GM12878 (cell line): ENCODE data around the gene ADCY10. TPM values are rescaled to one million over a fixed set of nuclear protein-coding genes. Genes with fewer than 3 reads are reported as not detected.

Source experiments
- ATAC-seq: fragments of 200-7000 bp; cut with Tn5 transposase; 3 replicates; pipeline ENCODE4 v1.9.1; 2020; ENCODE audit warnings: mild to moderate bottlenecking, moderate library complexity
- BruUV-seq: library from RNA; stranded (reverse); fragments of 400-500 nt; replicated peaks from 2 replicates; lab custom pipeline; 2021; lab: Mats Ljungman, UMichigan
- CTCF ChIA-PET: fragments of 300-600 bp; sonication (Branson Sonifier 250); formaldehyde crosslinking; extraction: SDS; loops from one replicate; lab custom pipeline; 2021; ENCODE audit warnings: inconsistent platforms; lab: Yijun Ruan, JAX
- POLR2A ChIA-PET: fragments of 350-600 bp; formaldehyde crosslinking; extraction: SDS; loops from one replicate; lab custom pipeline; 2021; ENCODE audit warnings: inconsistent platforms; lab: Charles Lee
- RAD21 ChIA-PET: fragments of 300-600 bp; sonication (Branson Sonifier 250); formaldehyde crosslinking; loops from one replicate; lab custom pipeline; 2023; ENCODE audit warnings: antibody characterized with exemption; ENCODE audit not compliant: unreplicated experiment; lab: Charles Lee
- SMC1A ChIA-PET: fragments of 300-600 bp; sonication (Branson Sonifier 250); formaldehyde crosslinking; loops from one replicate; lab custom pipeline; 2023; ENCODE audit not compliant: unreplicated experiment, uncharacterized antibody; lab: Charles Lee
- DNase-seq: peaks from one replicate; pipeline ENCODE4 v3.0.0-alpha.2; 2011; ENCODE audit warnings: low read depth, low spot score
- FAIRE-seq: peaks from 3 replicates; lab custom pipeline; 2011; peaks lifted over from hg19 to GRCh38; lab: Jason Lieb, UNC
- H2AFZ ChIP-seq: 2 replicates; pipeline ENCODE4 v1.6.0; 2011; ENCODE audit warnings: low read depth, low read length, control low read depth; ENCODE audit not compliant: control insufficient read depth
- H3K27ac ChIP-seq: 2 replicates; pipeline ENCODE4 v1.5.1; 2011; ENCODE audit warnings: control low read depth; ENCODE audit not compliant: control insufficient read depth, insufficient read depth
- H3K27me3 ChIP-seq, 2 experiments: replicated peaks in 1 of 2; 2 replicates each; pipeline versions ENCODE4 v1.6.0 to v1.6.1; 2011; ENCODE audit warnings: low read length in 1 of 2; ENCODE audit not compliant: control insufficient read depth in 2 of 2, insufficient read depth in 2 of 2
- H3K36me3 ChIP-seq, 2 experiments: 2 replicates each; pipeline ENCODE4 v1.5.1; 2011; ENCODE audit warnings: low read length in 1 of 2; ENCODE audit not compliant: control insufficient read depth in 2 of 2, insufficient read depth in 2 of 2
- H3K4me1 ChIP-seq: 2 replicates; pipeline ENCODE4 v1.6.1; 2011; ENCODE audit warnings: mild to moderate bottlenecking, low read length, moderate library complexity, mixed read lengths; ENCODE audit not compliant: control insufficient read depth, insufficient read depth
- H3K4me2 ChIP-seq: 2 replicates; pipeline ENCODE4 v1.6.0; 2011; ENCODE audit warnings: control low read depth; ENCODE audit not compliant: control insufficient read depth, insufficient read depth
- H3K4me3 ChIP-seq: fragments of 200-600 bp; sonication (generic); 2 replicates; pipeline ENCODE4 v1.5.1; 2016
- H3K79me2 ChIP-seq: 2 replicates; pipeline ENCODE4 v1.6.0; 2011; ENCODE audit warnings: low read length; ENCODE audit not compliant: control insufficient read depth, insufficient read depth
- H3K9ac ChIP-seq: 2 replicates; pipeline ENCODE4 v1.8.0; 2011; ENCODE audit warnings: low read length, control low read depth, mixed read lengths; ENCODE audit not compliant: control insufficient read depth, insufficient read depth
- H3K9me3 ChIP-seq: replicated peaks from 3 replicates; pipeline ENCODE4 v1.5.1; 2011; ENCODE audit warnings: mild to moderate bottlenecking, low read length; ENCODE audit not compliant: control insufficient read depth, insufficient read depth
- H4K20me1 ChIP-seq: 2 replicates; pipeline ENCODE4 v1.6.0; 2011; ENCODE audit not compliant: control insufficient read depth, insufficient read depth
- BCL3 ChIP-seq: IDR thresholded peaks from 2 replicates; pipeline ENCODE4 v1.6.1; 2011; ENCODE audit warnings: borderline replicate concordance, low read depth, mild to moderate bottlenecking, moderate library complexity, low read length; ENCODE audit not compliant: insufficient read depth, poor library complexity, severe bottlenecking
- BHLHE40 ChIP-seq, 2 experiments: fragments of 450-650 bp in 1 of 2; IDR thresholded peaks; 2 replicates each; pipeline ENCODE4 v1.6.1; 2011 to 2017; ENCODE audit warnings: low read depth in 2 of 2, borderline replicate concordance in 1 of 2, improper control_type of control experiment in 1 of 2, low read length in 1 of 2, mild to moderate bottlenecking in 1 of 2
- KLF5 ChIP-seq: fragments of 450-650 bp; IDR thresholded peaks from 2 replicates; pipeline ENCODE4 v1.6.1; 2014; ENCODE audit warnings: mild to moderate bottlenecking; ENCODE audit not compliant: partially characterized antibody
- MEF2B ChIP-seq: fragments of 450-650 bp; IDR thresholded peaks from 2 replicates; pipeline ENCODE4 v1.6.1; 2018; ENCODE audit warnings: mild to moderate bottlenecking, moderate library complexity; ENCODE audit not compliant: partially characterized antibody, poor library complexity, severe bottlenecking
- MTA3 ChIP-seq: IDR thresholded peaks from 2 replicates; pipeline ENCODE4 v1.6.1; 2012; ENCODE audit warnings: low read length, inconsistent platforms, borderline replicate concordance
- NRF1 ChIP-seq: conservative IDR thresholded peaks from 2 replicates; pipeline ENCODE4 v1.6.1; 2011; ENCODE audit warnings: mild to moderate bottlenecking, low read depth, low read length, improper control_type of control experiment
- PKNOX1 ChIP-seq: fragments of 450-650 bp; IDR thresholded peaks from 2 replicates; pipeline ENCODE4 v1.6.1; 2016; ENCODE audit warnings: mild to moderate bottlenecking
- YBX1 ChIP-seq: fragments of 450-650 bp; IDR thresholded peaks from 2 replicates; pipeline ENCODE4 v1.6.1; 2016; ENCODE audit warnings: antibody characterized with exemption
- ZNF217 ChIP-seq: fragments of 450-650 bp; IDR thresholded peaks from 2 replicates; pipeline ENCODE4 v1.6.1; 2017; ENCODE audit warnings: antibody characterized with exemption, mild to moderate bottlenecking
- ZSCAN29 ChIP-seq: fragments of 450-650 bp; IDR thresholded peaks from 2 replicates; pipeline ENCODE4 v1.6.1; 2017; ENCODE audit warnings: mild to moderate bottlenecking, moderate library complexity
- WGBS: methylation state at CpG from one replicate; pipeline ENCODE4 v1.1.6; 2016; ENCODE audit warnings: low lambda C conversion rate; ENCODE audit not compliant: insufficient replicate concordance, insufficient coverage; ENCODE audit errors: missing lambda C conversion rate; 5-methylcytosine and 5-hydroxymethylcytosine counted together
- in situ Hi-C: fragments of 300-500 bp; cut with MboI; formaldehyde crosslinking; loops from 9 replicates; pipeline ENCODE4 v1.14.3; 2018; ENCODE audit warnings: mixed read lengths
- intact Hi-C: fragments of 100-400 bp; cut with micrococcal nuclease; formaldehyde crosslinking; loops from one replicate; pipeline ENCODE4 v1.14.2; 2022; ENCODE audit not compliant: unreplicated experiment
- polyA plus RNA-seq, 11 experiments: library from polyadenylated mRNA; depleted of rRNA in 4 of 11; unstranded in 6 of 11; stranded (reverse) in 5 of 11; fragments of >200 nt; fragmentation: Nextera tagmentation in 4 of 11; fragmentation: Illumina TruSeq in 1 of 11; extraction: Ambion mirVana in 4 of 11; extraction: Trizol in 1 of 11; gene quantifications; 1 replicate in 1 of 11; 2 replicates in 10 of 11; pipeline versions ENCODE4 v1.2.1 to v1.2.3, GENCODE V29; 2011 to 2016; ENCODE audit warnings: inconsistent platforms in 2 of 11, missing spikeins in 2 of 11, low read depth in 1 of 11
- total RNA-seq, 4 experiments: library from RNA; depleted of rRNA in 3 of 4; stranded (reverse); fragments of >200 nt in 3 of 4; fragmentation: Illumina TruSeq in 1 of 4; extraction: Trizol in 1 of 4; gene quantifications; 2 replicates each; pipeline versions ENCODE4 v1.2.1 to v1.2.3, GENCODE V29; 2013 to 2021

Gene ADCY10
- total and polyA plus RNA-seq, 10 of the 15 experiments (the other 5 are each of a cell fraction or from before 2014, with no cell fraction given): 0.13 to 0.22 TPM; not detected in 8

GRCh38 chr1:167880580-167881021 lies 33.3 kb downstream of the ADCY10 start:
- no peaks in the 10 kb centered on the region for H3K36me3 ChIP-seq
- RAD21 ChIA-PET: interaction anchor here (1.6 kb wide), 1 partner anchor 202 kb away, joined by 5 read pairs; no protein-coding TSS in a partner anchor
- BruUV-seq: no TSS peak

More at GRCh38 chr1:167880580-167881021, 33.3 kb downstream of the ADCY10 start:
- H3K4me2 ChIP-seq: no peak overlapping the region
- H3K27me3 ChIP-seq: no peaks in the 10 kb centered on the region
- H3K9me3 ChIP-seq: no peaks in the 10 kb centered on the region
- H3K79me2 ChIP-seq: no peaks in the 10 kb centered on the region
- POLR2A ChIA-PET: no interaction called here
- H3K9ac ChIP-seq: no peak overlapping the region
- H3K4me3 ChIP-seq: no peak overlapping the region
- in situ Hi-C loops: no loop called here
- CTCF ChIA-PET: interaction anchor here (2.4 kb wide), 1 partner anchor 202 kb away, joined by 10 read pairs; no protein-coding TSS in a partner anchor
- intact Hi-C loops: no loop called here
- TF ChIP-seq ZNF217 (no peak), BCL3 (no peak), ZSCAN29 (no peak), KLF5 (no peak), NRF1 (no peak), BHLHE40 (IDR thresholded peaks at IDR 0.05; ENCODE audit: borderline replicate concordance in 1 of 2, low read depth in 2 of 2, low read length in 1 of 2) (no peak), MTA3 (no peak), MEF2B (no peak), YBX1 (no peak), PKNOX1 (no peak)
- H4K20me1 ChIP-seq: no peaks in the 10 kb centered on the region
- 65% methylated on average over 3 of the region's 3 CpGs for WGBS
- ATAC-seq (no peak), FAIRE-seq (no peak), DNase-seq (no peak)
- no peaks in the 10 kb centered on the region for H3K4me1 ChIP-seq
- no peak overlapping the region for H3K27ac ChIP-seq
- SMC1A ChIA-PET: no interaction called here
- H2AFZ ChIP-seq: no peak overlapping the region
